Measurements from ENCODE around the gene SRGAP3.

GRCh38 chr3:9139366-9139765 lies 110.1 kb downstream of the SRGAP3 start:
- TF ChIP-seq, protein P1, sequence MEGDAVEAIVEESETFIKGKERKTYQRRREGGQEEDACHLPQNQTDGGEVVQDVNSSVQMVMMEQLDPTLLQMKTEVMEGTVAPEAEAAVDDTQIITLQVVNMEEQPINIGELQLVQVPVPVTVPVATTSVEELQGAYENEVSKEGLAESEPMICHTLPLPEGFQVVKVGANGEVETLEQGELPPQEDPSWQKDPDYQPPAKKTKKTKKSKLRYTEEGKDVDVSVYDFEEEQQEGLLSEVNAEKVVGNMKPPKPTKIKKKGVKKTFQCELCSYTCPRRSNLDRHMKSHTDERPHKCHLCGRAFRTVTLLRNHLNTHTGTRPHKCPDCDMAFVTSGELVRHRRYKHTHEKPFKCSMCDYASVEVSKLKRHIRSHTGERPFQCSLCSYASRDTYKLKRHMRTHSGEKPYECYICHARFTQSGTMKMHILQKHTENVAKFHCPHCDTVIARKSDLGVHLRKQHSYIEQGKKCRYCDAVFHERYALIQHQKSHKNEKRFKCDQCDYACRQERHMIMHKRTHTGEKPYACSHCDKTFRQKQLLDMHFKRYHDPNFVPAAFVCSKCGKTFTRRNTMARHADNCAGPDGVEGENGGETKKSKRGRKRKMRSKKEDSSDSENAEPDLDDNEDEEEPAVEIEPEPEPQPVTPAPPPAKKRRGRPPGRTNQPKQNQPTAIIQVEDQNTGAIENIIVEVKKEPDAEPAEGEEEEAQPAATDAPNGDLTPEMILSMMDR (IDR thresholded peaks at IDR 0.05) = no peak
- TF ChIP-seq EP300 (IDR thresholded peaks at IDR 0.05; ENCODE audit: low read depth) = no peak
